ENCODE results near the gene ZC3HAV1.
"Not testable (repeated sequence)": the region's sequence is repeated elsewhere in the genome, so short reads cannot be mapped to it uniquely, and the experiment has no call there.

The ZC3HAV1 gene

DNA sequence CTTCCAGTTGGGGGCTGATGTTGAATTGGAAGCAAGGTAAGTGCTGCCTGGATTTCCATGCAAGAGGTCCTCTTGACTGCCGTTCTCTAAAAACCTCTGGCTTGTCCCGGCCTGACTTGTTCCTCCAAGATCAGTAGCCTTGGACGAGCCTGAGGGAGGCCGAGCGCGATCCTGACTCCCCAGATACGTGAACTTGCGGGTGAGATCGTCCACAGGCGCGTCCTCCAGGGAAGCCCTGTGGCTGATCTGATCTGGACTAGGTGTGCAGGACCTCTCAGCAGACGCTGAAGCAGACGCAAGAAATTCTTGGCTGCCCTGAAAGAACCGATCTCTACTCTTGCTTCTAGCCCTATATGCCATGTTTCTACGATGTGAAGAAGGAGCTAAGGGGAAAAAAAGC, 29.7 kb downstream of the ZC3HAV1 start:
- no peak for DNase-seq (ENCODE audit: low read depth in 1 of 2, low spot score in 1 of 2)
- Histone ChIP-seq H3K27ac (replicated peaks) (no peak overlapping the region), H3K4me3 (replicated peaks; ENCODE audit: insufficient read depth, low read length) (no peak overlapping the region), H3K27me3 (ENCODE audit: insufficient read depth, poor library complexity, severe bottlenecking) (no peaks in the 10 kb centered on the region)
- TF ChIP-seq, protein P1, sequence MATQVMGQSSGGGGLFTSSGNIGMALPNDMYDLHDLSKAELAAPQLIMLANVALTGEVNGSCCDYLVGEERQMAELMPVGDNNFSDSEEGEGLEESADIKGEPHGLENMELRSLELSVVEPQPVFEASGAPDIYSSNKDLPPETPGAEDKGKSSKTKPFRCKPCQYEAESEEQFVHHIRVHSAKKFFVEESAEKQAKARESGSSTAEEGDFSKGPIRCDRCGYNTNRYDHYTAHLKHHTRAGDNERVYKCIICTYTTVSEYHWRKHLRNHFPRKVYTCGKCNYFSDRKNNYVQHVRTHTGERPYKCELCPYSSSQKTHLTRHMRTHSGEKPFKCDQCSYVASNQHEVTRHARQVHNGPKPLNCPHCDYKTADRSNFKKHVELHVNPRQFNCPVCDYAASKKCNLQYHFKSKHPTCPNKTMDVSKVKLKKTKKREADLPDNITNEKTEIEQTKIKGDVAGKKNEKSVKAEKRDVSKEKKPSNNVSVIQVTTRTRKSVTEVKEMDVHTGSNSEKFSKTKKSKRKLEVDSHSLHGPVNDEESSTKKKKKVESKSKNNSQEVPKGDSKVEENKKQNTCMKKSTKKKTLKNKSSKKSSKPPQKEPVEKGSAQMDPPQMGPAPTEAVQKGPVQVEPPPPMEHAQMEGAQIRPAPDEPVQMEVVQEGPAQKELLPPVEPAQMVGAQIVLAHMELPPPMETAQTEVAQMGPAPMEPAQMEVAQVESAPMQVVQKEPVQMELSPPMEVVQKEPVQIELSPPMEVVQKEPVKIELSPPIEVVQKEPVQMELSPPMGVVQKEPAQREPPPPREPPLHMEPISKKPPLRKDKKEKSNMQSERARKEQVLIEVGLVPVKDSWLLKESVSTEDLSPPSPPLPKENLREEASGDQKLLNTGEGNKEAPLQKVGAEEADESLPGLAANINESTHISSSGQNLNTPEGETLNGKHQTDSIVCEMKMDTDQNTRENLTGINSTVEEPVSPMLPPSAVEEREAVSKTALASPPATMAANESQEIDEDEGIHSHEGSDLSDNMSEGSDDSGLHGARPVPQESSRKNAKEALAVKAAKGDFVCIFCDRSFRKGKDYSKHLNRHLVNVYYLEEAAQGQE (IDR thresholded peaks at IDR 0.05; ENCODE audit: insufficient replicate concordance, low read depth) = no peak
- TF ChIP-seq SPI1 (IDR thresholded peaks at IDR 0.05; ENCODE audit: borderline replicate concordance, low read depth) (no peak), POLR2AphosphoS5 (IDR thresholded peaks at IDR 0.05; ENCODE audit: low read depth) (no peak), GABPA (IDR thresholded peaks at IDR 0.05; ENCODE audit: low read depth) (no peak)

- Histone ChIP-seq H3K27ac (replicated peaks) (peak overlapping the region; percentile 11; the same call in 1 of the 2 replicates), H3K27me3 (ENCODE audit: insufficient read depth, poor library complexity, severe bottlenecking) (no peaks in the 10 kb centered on the region), H3K4me3 (replicated peaks; ENCODE audit: insufficient read depth, low read length) (no peak overlapping the region)
- TF ChIP-seq GABPA (IDR thresholded peaks at IDR 0.05; ENCODE audit: low read depth) = no peak
- no peak for TF ChIP-seq POLR2AphosphoS5 (IDR thresholded peaks at IDR 0.05; ENCODE audit: low read depth)
- TF ChIP-seq, protein P1 (IDR thresholded peaks at IDR 0.05; ENCODE audit: insufficient replicate concordance, low read depth) = no peak
- TF ChIP-seq CTCF (IDR thresholded peaks at IDR 0.05; ENCODE audit: insufficient read depth, low read length) = no peak
- no peak; the same call in 1 of the 2 replicates for TF ChIP-seq SPI1 (IDR thresholded peaks at IDR 0.05; ENCODE audit: borderline replicate concordance, low read depth)
- peak in 1 of 2 experiments; percentile 25 for DNase-seq (ENCODE audit: low read depth in 1 of 2, low spot score in 1 of 2)
Observed at GRCh38 chr7:139078911-139079310, 30.6 kb downstream of the ZC3HAV1 start.

DNA sequence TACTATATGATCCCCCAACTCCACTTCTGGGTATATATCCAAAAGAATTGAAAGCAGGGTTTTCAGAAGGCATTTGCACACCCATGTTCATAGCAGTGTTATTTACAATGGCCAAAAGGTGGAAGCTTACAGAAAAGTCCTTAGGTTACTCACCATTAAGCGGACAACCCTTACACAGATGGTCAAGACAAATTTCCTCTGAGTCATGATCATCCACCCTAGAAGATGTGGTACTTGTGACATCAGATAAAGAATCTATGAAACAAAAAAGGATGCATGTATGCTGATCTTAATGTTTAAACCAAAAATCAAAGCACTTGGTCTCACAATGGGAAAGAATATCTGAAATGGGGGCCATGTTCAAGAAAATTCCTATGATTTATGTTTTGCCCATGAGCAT, 31.1 kb downstream of the ZC3HAV1 start:
- no peak for DNase-seq (ENCODE audit: low read depth in 1 of 2, low spot score in 1 of 2)
- TF ChIP-seq POLR2AphosphoS5 (IDR thresholded peaks at IDR 0.05; ENCODE audit: low read depth) (no peak), CTCF (IDR thresholded peaks at IDR 0.05; ENCODE audit: insufficient read depth, low read length) (no peak), GABPA (IDR thresholded peaks at IDR 0.05; ENCODE audit: low read depth) (no peak), SPI1 (IDR thresholded peaks at IDR 0.05; ENCODE audit: borderline replicate concordance, low read depth) (no peak)
- TF ChIP-seq, protein P1 (IDR thresholded peaks at IDR 0.05; ENCODE audit: insufficient replicate concordance, low read depth) = no peak
- H3K27ac ChIP-seq (replicated peaks) = no peak overlapping the region
- H3K27me3 ChIP-seq (ENCODE audit: insufficient read depth, poor library complexity, severe bottlenecking) = no peaks in the 10 kb centered on the region
- H3K4me3 ChIP-seq (replicated peaks; ENCODE audit: insufficient read depth, low read length) = no peak overlapping the region

GRCh38 chr7:139077706-139078105, 31.8 kb downstream of the ZC3HAV1 start:
- DNase-seq (ENCODE audit: low read depth in 1 of 2, low spot score in 1 of 2); H3K27me3 ChIP-seq (ENCODE audit: insufficient read depth, poor library complexity, severe bottlenecking); H3K27ac ChIP-seq (replicated peaks); H3K4me3 ChIP-seq (replicated peaks; ENCODE audit: insufficient read depth, low read length): not testable (repeated sequence)

Data from HL-60 (cell line).